ENCODE results near the gene RAB11FIP3.

DNA sequence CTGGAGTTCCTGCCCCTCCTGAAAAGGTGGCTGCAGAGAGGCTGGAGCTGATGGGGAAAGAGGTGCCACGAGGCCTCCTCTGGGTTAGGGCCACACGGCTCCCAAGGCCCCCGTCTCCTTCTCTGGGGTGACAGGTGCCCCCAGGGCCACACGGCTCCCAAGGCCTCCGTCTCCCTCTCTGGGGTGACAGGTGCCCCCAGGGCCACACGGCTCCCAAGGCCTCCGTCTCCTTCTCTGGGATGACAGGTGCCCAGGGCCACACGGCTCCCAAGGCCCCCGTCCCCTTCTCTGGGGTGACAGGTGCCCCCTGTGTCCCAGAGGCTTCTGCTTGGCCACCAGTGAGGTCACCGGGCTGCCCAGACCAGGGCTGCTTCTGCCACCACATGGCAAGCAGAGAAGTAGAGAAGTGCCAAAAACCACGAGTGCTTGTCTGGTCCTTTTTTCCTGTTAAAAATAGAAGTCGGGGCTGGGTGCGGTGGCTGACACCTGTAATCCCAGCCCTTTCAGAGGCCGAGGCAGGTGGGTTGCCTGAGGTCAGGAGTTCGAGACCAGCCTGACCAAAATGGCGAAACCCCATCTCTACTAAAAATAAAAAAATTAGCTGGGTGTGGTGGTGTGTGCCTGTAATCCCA is 106.2 kb downstream of the RAB11FIP3 start:
- TF ChIP-seq EP300 (IDR thresholded peaks at IDR 0.05) = no peak
- TF ChIP-seq, protein P1, sequence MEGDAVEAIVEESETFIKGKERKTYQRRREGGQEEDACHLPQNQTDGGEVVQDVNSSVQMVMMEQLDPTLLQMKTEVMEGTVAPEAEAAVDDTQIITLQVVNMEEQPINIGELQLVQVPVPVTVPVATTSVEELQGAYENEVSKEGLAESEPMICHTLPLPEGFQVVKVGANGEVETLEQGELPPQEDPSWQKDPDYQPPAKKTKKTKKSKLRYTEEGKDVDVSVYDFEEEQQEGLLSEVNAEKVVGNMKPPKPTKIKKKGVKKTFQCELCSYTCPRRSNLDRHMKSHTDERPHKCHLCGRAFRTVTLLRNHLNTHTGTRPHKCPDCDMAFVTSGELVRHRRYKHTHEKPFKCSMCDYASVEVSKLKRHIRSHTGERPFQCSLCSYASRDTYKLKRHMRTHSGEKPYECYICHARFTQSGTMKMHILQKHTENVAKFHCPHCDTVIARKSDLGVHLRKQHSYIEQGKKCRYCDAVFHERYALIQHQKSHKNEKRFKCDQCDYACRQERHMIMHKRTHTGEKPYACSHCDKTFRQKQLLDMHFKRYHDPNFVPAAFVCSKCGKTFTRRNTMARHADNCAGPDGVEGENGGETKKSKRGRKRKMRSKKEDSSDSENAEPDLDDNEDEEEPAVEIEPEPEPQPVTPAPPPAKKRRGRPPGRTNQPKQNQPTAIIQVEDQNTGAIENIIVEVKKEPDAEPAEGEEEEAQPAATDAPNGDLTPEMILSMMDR (IDR thresholded peaks at IDR 0.05) = no peak
- no peak for TF ChIP-seq POLR2A (IDR thresholded peaks at IDR 0.05)
- no peak for TF ChIP-seq POLR2AphosphoS5 (IDR thresholded peaks at IDR 0.05)

Measured in stomach (tissue), 4 donors.